ENCODE results near the gene PACRG. TPM values are rescaled to one million over a fixed set of nuclear protein-coding genes. Genes with fewer than 3 reads are reported as not detected.

Gene PACRG
- total RNA-seq, 1 donor from 2014 or later: 1.1 TPM

DNA sequence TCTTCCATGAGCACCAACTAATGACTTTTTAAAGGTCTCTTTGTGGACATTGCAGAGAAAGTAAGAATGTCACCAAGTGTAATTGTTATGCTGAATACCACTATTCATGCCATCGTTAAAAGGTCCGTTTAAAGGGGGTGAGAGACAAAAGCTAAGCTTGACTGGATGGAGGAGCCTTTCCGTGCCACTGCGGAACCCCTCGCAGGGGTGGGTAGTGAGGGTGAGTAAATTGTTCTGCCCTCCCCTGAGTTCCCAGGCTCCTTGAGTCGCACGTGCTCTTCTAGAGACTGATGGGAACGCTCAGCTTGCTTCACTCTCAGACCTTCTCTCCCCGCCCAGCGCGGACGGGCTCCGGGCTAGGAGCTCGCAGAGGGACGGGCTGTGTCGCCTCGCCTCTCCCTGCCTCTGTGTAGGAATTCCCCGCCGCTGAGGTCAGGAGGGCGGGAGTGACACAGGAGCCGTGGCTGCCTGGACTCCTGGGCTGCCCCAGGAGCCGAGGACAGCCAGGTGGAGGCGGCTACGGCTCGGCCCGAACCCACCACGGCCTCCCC, 371.9 kb downstream of the PACRG start:
- no peaks in the 10 kb centered on the region for H3K27me3 Mint-ChIP-seq (ENCODE audit: low read depth)
- H3K9me3 Mint-ChIP-seq (ENCODE audit: low read depth): no peaks in the 10 kb centered on the region
- no peaks in the 10 kb centered on the region for H3K4me1 Mint-ChIP-seq (ENCODE audit: low read depth)
- no peak overlapping the region for H3K4me3 Mint-ChIP-seq (ENCODE audit: unreplicated experiment)
- no peak overlapping the region for H3K27ac Mint-ChIP-seq (ENCODE audit: unreplicated experiment)
- TF ChIP-seq, protein P1, sequence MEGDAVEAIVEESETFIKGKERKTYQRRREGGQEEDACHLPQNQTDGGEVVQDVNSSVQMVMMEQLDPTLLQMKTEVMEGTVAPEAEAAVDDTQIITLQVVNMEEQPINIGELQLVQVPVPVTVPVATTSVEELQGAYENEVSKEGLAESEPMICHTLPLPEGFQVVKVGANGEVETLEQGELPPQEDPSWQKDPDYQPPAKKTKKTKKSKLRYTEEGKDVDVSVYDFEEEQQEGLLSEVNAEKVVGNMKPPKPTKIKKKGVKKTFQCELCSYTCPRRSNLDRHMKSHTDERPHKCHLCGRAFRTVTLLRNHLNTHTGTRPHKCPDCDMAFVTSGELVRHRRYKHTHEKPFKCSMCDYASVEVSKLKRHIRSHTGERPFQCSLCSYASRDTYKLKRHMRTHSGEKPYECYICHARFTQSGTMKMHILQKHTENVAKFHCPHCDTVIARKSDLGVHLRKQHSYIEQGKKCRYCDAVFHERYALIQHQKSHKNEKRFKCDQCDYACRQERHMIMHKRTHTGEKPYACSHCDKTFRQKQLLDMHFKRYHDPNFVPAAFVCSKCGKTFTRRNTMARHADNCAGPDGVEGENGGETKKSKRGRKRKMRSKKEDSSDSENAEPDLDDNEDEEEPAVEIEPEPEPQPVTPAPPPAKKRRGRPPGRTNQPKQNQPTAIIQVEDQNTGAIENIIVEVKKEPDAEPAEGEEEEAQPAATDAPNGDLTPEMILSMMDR (IDR thresholded peaks at IDR 0.05): no peak
- no peak for DNase-seq (ENCODE audit: low spot score)
- no peaks in the 10 kb centered on the region for H3K36me3 Mint-ChIP-seq (ENCODE audit: low read depth)

DNA sequence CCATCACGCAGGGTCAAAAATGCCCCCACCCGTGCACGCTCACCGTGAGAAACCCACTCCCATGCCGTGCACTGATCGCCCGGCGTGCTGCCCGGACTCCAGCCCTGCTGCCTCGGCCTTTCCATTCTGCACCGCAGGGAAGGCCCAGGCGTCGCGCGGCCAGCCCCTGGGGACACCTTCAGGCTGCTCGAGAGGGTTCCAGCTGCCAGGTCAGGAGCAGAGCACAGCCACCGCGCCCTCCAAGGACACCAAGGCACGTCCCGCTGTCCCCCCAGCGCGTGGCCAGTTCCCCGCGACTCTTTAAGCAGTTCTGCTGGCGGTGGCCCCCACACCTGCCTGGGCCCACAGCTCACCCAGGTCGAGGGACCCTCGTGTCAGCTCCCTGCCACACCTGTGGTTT, 372.5 kb downstream of the PACRG start:
- Mint-ChIP-seq H3K27me3 (ENCODE audit: low read depth) (no peaks in the 10 kb centered on the region), H3K4me3 (ENCODE audit: unreplicated experiment) (no peak overlapping the region), H3K27ac (ENCODE audit: unreplicated experiment) (no peak overlapping the region), H3K9me3 (ENCODE audit: low read depth) (no peaks in the 10 kb centered on the region), H3K4me1 (ENCODE audit: low read depth) (no peaks in the 10 kb centered on the region), H3K36me3 (ENCODE audit: low read depth) (no peaks in the 10 kb centered on the region)
- no peak for DNase-seq (ENCODE audit: low spot score)
- TF ChIP-seq, protein P1 (IDR thresholded peaks at IDR 0.05): no peak

DNA sequence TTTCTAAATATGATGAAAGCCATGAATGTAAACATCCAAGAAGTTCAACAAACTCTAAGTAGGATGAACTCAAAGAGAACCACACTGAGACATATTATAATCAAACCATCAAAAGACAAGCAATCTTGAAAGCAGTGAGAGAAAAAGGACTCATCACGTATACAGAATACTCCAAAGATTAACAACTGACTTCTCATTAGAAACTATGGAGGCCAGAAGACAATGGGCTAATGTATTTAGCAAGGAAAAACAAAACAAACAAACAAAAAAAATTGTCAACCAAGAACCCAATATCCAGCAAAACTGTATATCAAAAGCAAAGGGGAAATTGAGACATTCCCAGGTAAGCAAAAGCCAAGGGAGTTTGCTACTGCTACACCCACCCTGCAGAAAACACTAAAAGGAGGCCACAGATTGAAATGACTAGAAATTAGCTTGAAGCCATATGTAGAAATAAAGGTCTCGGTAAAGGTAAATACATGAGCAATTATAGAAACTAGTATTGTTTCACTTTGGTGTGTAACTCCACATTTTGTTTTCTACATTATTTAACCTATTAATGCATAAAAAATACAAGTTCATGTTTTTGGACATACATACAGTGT, 385.7 kb downstream of the PACRG start:
- no peaks in the 10 kb centered on the region for H3K4me1 Mint-ChIP-seq (ENCODE audit: low read depth)
- no peaks in the 10 kb centered on the region for H3K27me3 Mint-ChIP-seq (ENCODE audit: low read depth)
- TF ChIP-seq, protein P1 (IDR thresholded peaks at IDR 0.05): no peak
- H3K4me3 Mint-ChIP-seq (ENCODE audit: unreplicated experiment): no peak overlapping the region
- H3K36me3 Mint-ChIP-seq (ENCODE audit: low read depth): peaks cover 10% of the 10 kb centered on the region
- DNase-seq (ENCODE audit: low spot score): no peak
- H3K27ac Mint-ChIP-seq (ENCODE audit: unreplicated experiment): no peak overlapping the region
- H3K9me3 Mint-ChIP-seq (ENCODE audit: low read depth): peaks cover 24% of the 10 kb centered on the region

DNA sequence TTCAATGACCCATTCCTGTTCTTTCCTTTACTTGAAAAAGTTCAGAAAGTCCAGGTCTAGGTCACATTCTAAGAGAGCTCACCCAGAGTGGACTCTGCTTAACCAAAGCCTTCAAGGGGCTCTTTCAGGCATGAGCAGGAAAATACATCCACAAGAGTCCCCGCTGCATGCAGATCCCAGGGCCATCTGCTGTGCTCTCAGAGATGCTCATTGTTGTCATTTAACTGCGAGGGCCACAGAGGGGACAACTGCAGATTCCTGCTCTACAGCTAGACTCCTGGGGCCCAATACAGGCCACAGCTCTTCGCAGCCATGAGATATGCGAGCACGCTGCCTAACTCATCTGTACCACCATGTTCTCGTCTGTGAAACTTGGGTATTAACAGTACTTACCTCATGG, 391.2 kb downstream of the PACRG start:
- Mint-ChIP-seq H3K36me3 (ENCODE audit: low read depth) (peaks cover 2% of the 10 kb centered on the region), H3K27me3 (ENCODE audit: low read depth) (no peaks in the 10 kb centered on the region), H3K4me3 (ENCODE audit: unreplicated experiment) (no peak overlapping the region), H3K27ac (ENCODE audit: unreplicated experiment) (no peak overlapping the region), H3K9me3 (ENCODE audit: low read depth) (peaks cover 18% of the 10 kb centered on the region), H3K4me1 (ENCODE audit: low read depth) (no peaks in the 10 kb centered on the region)
- TF ChIP-seq, protein P1 (IDR thresholded peaks at IDR 0.05): no peak
- DNase-seq (ENCODE audit: low spot score): no peak

DNA sequence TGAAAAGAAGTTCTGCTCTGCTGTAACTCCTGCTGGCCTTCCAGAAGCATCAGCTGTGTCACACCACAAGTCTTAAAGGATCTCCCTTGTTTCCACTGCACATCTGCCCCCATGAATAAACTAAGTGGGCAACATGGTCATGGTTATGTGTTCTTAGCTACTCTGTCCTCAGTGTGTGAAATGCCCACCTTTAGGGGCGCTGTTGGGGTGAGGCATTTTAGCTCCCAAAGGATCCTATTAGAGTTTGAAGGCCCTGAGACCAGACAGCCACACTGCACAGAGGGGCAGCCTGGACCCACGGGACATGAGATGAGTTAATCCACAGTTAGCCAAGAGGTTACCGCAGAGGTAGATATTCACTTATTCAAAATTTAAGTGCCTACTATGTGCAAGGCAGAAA, 392.4 kb downstream of the PACRG start:
- Mint-ChIP-seq H3K4me1 (ENCODE audit: low read depth) (no peaks in the 10 kb centered on the region), H3K9me3 (ENCODE audit: low read depth) (peaks cover 14% of the 10 kb centered on the region), H3K36me3 (ENCODE audit: low read depth) (peaks cover 2% of the 10 kb centered on the region), H3K4me3 (ENCODE audit: unreplicated experiment) (no peak overlapping the region), H3K27ac (ENCODE audit: unreplicated experiment) (no peak overlapping the region), H3K27me3 (ENCODE audit: low read depth) (no peaks in the 10 kb centered on the region)
- DNase-seq (ENCODE audit: low spot score): no peak
- TF ChIP-seq, protein P1 (IDR thresholded peaks at IDR 0.05): no peak
